H9 (cell line): Measurements from ENCODE around the gene ZMAT5. TPM values are rescaled to one million over a fixed set of nuclear protein-coding genes. Genes with fewer than 3 reads are reported as not detected.

ENCODE experiments used
- DNase-seq: peaks from one replicate; pipeline ENCODE4 v3.0.0-alpha.2; 2017
- H2AFZ ChIP-seq: one replicate; pipeline ENCODE4 v1.6.1; 2013; ENCODE audit warnings: mild to moderate bottlenecking, low read length, control low read depth, moderate library complexity
- H2AK5ac ChIP-seq: 2 replicates; pipeline ENCODE4 v1.6.1; 2013; ENCODE audit warnings: low read length, control low read depth, mixed read lengths; ENCODE audit not compliant: insufficient read length
- H2BK120ac ChIP-seq: one replicate; pipeline ENCODE4 v1.6.1; 2013; ENCODE audit warnings: low read depth, mild to moderate bottlenecking, low read length, control low read depth, inconsistent platforms; ENCODE audit not compliant: poor library complexity, severe bottlenecking
- H2BK12ac ChIP-seq: 2 replicates; pipeline ENCODE4 v1.6.1; 2013; ENCODE audit warnings: low read length, control low read depth, mixed read lengths, low read depth; ENCODE audit not compliant: insufficient read length
- H2BK15ac ChIP-seq: 2 replicates; pipeline ENCODE4 v1.6.1; 2013; ENCODE audit warnings: low read depth, low read length, control low read depth
- H2BK20ac ChIP-seq: one replicate; pipeline ENCODE4 v1.6.1; 2013; ENCODE audit warnings: low read depth, mild to moderate bottlenecking, low read length, control low read depth, inconsistent platforms; ENCODE audit not compliant: poor library complexity, severe bottlenecking
- H2BK5ac ChIP-seq: 2 replicates; pipeline ENCODE4 v1.6.1; 2013; ENCODE audit warnings: low read length, control low read depth, mixed read lengths; ENCODE audit not compliant: insufficient read length
- H3K14ac ChIP-seq: 2 replicates; pipeline ENCODE4 v1.6.1; 2013; ENCODE audit warnings: low read length, control low read depth; ENCODE audit not compliant: insufficient read depth
- H3K18ac ChIP-seq: 2 replicates; pipeline ENCODE4 v1.6.1; 2013; ENCODE audit warnings: low read depth, mild to moderate bottlenecking, mixed read lengths, low read length, control low read depth; ENCODE audit not compliant: insufficient read length
- H3K23ac ChIP-seq: 2 replicates; pipeline ENCODE4 v1.6.1; 2013; ENCODE audit warnings: low read length, control low read depth, mixed read lengths, low read depth; ENCODE audit not compliant: insufficient read length
- H3K23me2 ChIP-seq: 2 replicates; pipeline ENCODE4 v1.6.1; 2013; ENCODE audit warnings: low read depth, mild to moderate bottlenecking, mixed read lengths, low read length, control low read depth; ENCODE audit not compliant: insufficient read length, poor library complexity, severe bottlenecking
- H3K27ac ChIP-seq: 2 replicates; pipeline ENCODE4 v1.5.1; 2013; ENCODE audit warnings: low read length, control low read depth, mixed read lengths, low read depth; ENCODE audit not compliant: insufficient read length
- H3K27me3 ChIP-seq: 2 replicates; pipeline ENCODE4 v1.6.1; 2013; ENCODE audit warnings: low read length, control low read depth, inconsistent platforms; ENCODE audit not compliant: insufficient read depth
- H3K4ac ChIP-seq: 2 replicates; pipeline ENCODE4 v1.6.1; 2013; ENCODE audit warnings: low read depth, mild to moderate bottlenecking, control low read depth, inconsistent platforms, low read length, moderate library complexity
- H3K4me1 ChIP-seq: 2 replicates; pipeline ENCODE4 v1.6.1; 2013; ENCODE audit warnings: low read length, control low read depth, inconsistent platforms; ENCODE audit not compliant: insufficient read depth
- H3K4me2 ChIP-seq: 2 replicates; pipeline ENCODE4 v1.6.1; 2013; ENCODE audit warnings: low read length, control low read depth, mixed read lengths; ENCODE audit not compliant: insufficient read length, insufficient read depth
- H3K56ac ChIP-seq: 2 replicates; pipeline ENCODE4 v1.6.1; 2013; ENCODE audit warnings: low read depth, mild to moderate bottlenecking, mixed read lengths, low read length, control low read depth; ENCODE audit not compliant: insufficient read length
- H3K79me1 ChIP-seq: 2 replicates; pipeline ENCODE4 v1.6.1; 2013; ENCODE audit warnings: low read depth, mild to moderate bottlenecking, moderate library complexity, low read length, control low read depth, inconsistent platforms; ENCODE audit not compliant: insufficient read depth, poor library complexity, severe bottlenecking
- H3K79me2 ChIP-seq: 2 replicates; pipeline ENCODE4 v1.6.1; 2013; ENCODE audit warnings: low read length, control low read depth, inconsistent platforms; ENCODE audit not compliant: insufficient read depth
- H3K9ac ChIP-seq: 2 replicates; pipeline ENCODE4 v1.6.1; 2013; ENCODE audit warnings: low read length, control low read depth, mixed read lengths; ENCODE audit not compliant: insufficient read length; ENCODE audit errors: extremely low read depth
- H3K9me3 ChIP-seq: one replicate; pipeline ENCODE4 v1.6.1; 2013; ENCODE audit warnings: low read depth, low read length, inconsistent platforms; ENCODE audit not compliant: control insufficient read depth
- H3T11ph ChIP-seq: one replicate; pipeline ENCODE4 v1.6.1; 2013; ENCODE audit warnings: mild to moderate bottlenecking, low read length, control low read depth, inconsistent platforms
- H4K20me1 ChIP-seq: one replicate; pipeline ENCODE4 v1.6.1; 2013; ENCODE audit not compliant: control insufficient read depth, insufficient read length, insufficient read depth
- H4K5ac ChIP-seq: 2 replicates; pipeline ENCODE4 v1.6.1; 2013; ENCODE audit warnings: low read depth, mild to moderate bottlenecking, mixed read lengths, low read length, control low read depth; ENCODE audit not compliant: insufficient read length
- H4K8ac ChIP-seq: replicated peaks from 2 replicates; pipeline ENCODE4 v1.6.1; 2013; ENCODE audit warnings: low read length, control low read depth, mixed read lengths, low read depth; ENCODE audit not compliant: insufficient read length
- H4K91ac ChIP-seq: 2 replicates; pipeline ENCODE4 v1.6.1; 2013; ENCODE audit warnings: low read depth, mild to moderate bottlenecking, moderate library complexity, mixed read lengths, low read length, control low read depth; ENCODE audit not compliant: insufficient read length
- H3K27ac Mint-ChIP-seq, 3 experiments: 2 replicates in 2 of 3; 3 replicates in 1 of 3; pipeline ENCODE4 v1.8.0; 2020 to 2021; ENCODE audit warnings: mixed read lengths in 3 of 3, mild to moderate bottlenecking in 1 of 3, moderate library complexity in 1 of 3
- H3K27me3 Mint-ChIP-seq: 2 replicates; pipeline ENCODE4 v1.8.0; 2021; ENCODE audit warnings: low read depth, mild to moderate bottlenecking, moderate library complexity, mixed read lengths
- H3K36me3 Mint-ChIP-seq, 3 experiments: 2 replicates in 2 of 3; 3 replicates in 1 of 3; pipeline ENCODE4 v1.8.0; 2020 to 2021; ENCODE audit warnings: low read depth in 3 of 3, mixed read lengths in 3 of 3; ENCODE audit not compliant: insufficient read depth in 1 of 3
- H3K4me1 Mint-ChIP-seq, 2 experiments: 2 replicates each; pipeline ENCODE4 v1.8.0; 2020; ENCODE audit warnings: mixed read lengths in 2 of 2
- H3K4me3 Mint-ChIP-seq, 2 experiments: 2 replicates in 1 of 2; 3 replicates in 1 of 2; pipeline ENCODE4 v1.8.0; 2020 to 2021; ENCODE audit warnings: mild to moderate bottlenecking in 2 of 2, mixed read lengths in 2 of 2, moderate library complexity in 1 of 2
- H3K9me3 Mint-ChIP-seq, 2 experiments: 2 replicates in 1 of 2; 3 replicates in 1 of 2; pipeline ENCODE4 v1.8.0; 2020; ENCODE audit warnings: mild to moderate bottlenecking in 2 of 2, mixed read lengths in 2 of 2, moderate library complexity in 1 of 2
- WGBS: extraction: QIAGEN DNeasy Blood & Tissue Kit; methylation state at CpG from one replicate; pipeline ENCODE4 v1.1.7; 2013; ENCODE audit warnings: missing lambda C conversion rate, low lambda C conversion rate, mixed read lengths; ENCODE audit not compliant: insufficient read length; ENCODE audit errors: extremely low coverage; 5-methylcytosine and 5-hydroxymethylcytosine counted together
- total RNA-seq: library from RNA; stranded (reverse); gene quantifications from 2 replicates; pipeline ENCODE4 v1.2.1, GENCODE V29; 2021
- TF ChIP-seq, protein P1 (sequence below): fragments of 200-600 bp; sonication (generic); conservative IDR thresholded peaks from 3 replicates; pipeline ENCODE4 v1.8.0; 2021; ENCODE audit warnings: antibody characterized with exemption, mild to moderate bottlenecking

ZMAT5 gene
- total RNA-seq, 1 experiment from 2014 or later: 13.9 TPM

DNA sequence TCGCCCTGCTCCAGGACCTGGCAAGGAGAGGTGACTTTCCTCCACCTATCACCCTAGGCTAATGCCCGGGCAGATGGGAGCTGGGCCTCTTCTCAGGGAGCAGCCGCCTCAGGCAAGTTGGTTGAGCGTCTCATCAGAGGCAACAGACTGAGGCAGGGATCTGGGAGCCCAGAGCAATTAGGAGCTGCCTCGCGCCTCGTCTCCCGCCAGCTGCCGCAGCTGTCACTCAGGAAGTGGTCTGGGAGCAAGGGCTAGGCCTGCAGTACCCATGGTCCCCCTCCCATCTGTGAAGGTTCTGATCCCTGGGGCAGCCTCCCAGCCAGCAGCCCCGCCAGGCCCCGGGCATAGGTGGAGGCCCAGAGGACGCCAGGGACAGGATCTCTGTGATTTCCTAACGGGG lies 51.6 kb downstream of the ZMAT5 start:
- Histone ChIP-seq H3K18ac (no peak overlapping the region), H2AK5ac (no peak overlapping the region), H3K9ac (no peak overlapping the region), H3T11ph (no peak overlapping the region), H4K8ac (no peak overlapping the region), H3K79me1 (no peaks in the 10 kb centered on the region), H3K23ac (no peak overlapping the region), H4K91ac (no peak overlapping the region), H2BK120ac (no peak overlapping the region), H3K79me2 (no peaks in the 10 kb centered on the region), H4K20me1 (no peaks in the 10 kb centered on the region), H2BK20ac (no peak overlapping the region), H3K9me3 (no peaks in the 10 kb centered on the region), H3K4me2 (no peak overlapping the region), H4K5ac (no peak overlapping the region), H3K56ac (no peak overlapping the region), H3K4ac (no peak overlapping the region), H2BK15ac (no peak overlapping the region), H2BK5ac (no peak overlapping the region), H3K23me2 (peaks cover under 1% of the 10 kb centered on the region), H3K14ac (no peak overlapping the region; the same call in 1 of the 2 replicates), H3K4me1 (no peaks in the 10 kb centered on the region), H2BK12ac (no peak overlapping the region), H3K27me3 (peaks cover 13% of the 10 kb centered on the region; the same call in 1 of the 2 replicates), H3K27ac (no peak overlapping the region), H2AFZ (no peak overlapping the region)
- no CpG with 5 or more reads among the region's 13 CpGs for WGBS
- H3K27me3 Mint-ChIP-seq: peaks cover 79% of the 10 kb centered on the region
- no peaks in the 10 kb centered on the region; a peak in 1 of 7 replicates for H3K36me3 Mint-ChIP-seq
- H3K4me3 Mint-ChIP-seq: no peak overlapping the region
- H3K4me1 Mint-ChIP-seq: peaks cover 2 to 11% of the 10 kb centered on the region in 2 experiments; a peak in 2 of 4 replicates
- H3K9me3 Mint-ChIP-seq: no peaks in the 10 kb centered on the region; a peak in 1 of 5 replicates
- TF ChIP-seq, protein P1, sequence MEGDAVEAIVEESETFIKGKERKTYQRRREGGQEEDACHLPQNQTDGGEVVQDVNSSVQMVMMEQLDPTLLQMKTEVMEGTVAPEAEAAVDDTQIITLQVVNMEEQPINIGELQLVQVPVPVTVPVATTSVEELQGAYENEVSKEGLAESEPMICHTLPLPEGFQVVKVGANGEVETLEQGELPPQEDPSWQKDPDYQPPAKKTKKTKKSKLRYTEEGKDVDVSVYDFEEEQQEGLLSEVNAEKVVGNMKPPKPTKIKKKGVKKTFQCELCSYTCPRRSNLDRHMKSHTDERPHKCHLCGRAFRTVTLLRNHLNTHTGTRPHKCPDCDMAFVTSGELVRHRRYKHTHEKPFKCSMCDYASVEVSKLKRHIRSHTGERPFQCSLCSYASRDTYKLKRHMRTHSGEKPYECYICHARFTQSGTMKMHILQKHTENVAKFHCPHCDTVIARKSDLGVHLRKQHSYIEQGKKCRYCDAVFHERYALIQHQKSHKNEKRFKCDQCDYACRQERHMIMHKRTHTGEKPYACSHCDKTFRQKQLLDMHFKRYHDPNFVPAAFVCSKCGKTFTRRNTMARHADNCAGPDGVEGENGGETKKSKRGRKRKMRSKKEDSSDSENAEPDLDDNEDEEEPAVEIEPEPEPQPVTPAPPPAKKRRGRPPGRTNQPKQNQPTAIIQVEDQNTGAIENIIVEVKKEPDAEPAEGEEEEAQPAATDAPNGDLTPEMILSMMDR: no peak
- no peak overlapping the region for H3K27ac Mint-ChIP-seq
- no peak for DNase-seq
